KBM-7 (cell line): Measurements from ENCODE around the gene ALG10.
A peak's percentile ranks its signal among the peaks of the same experiment; 100 is the strongest.
"Not testable (repeated sequence)": the region's sequence is repeated elsewhere in the genome, so short reads cannot be mapped to it uniquely, and the experiment has no call there.

Experiments
- DNase-seq: peaks from one replicate; pipeline ENCODE4 v3.0.0-alpha.2; 2015
- in situ Hi-C: fragments of 300-500 bp; cut with MboI; formaldehyde crosslinking; loops from 2 replicates; pipeline ENCODE4 v1.14.3; 2020; ENCODE audit warnings: low sequenced_read_pairs, low pct_unique_long_range_greater_than_20kb, mixed read lengths

Gene ALG10

GRCh38 chr12:34022079-34022830 is at the start of gene ALG10:
TSS of gene ALG10 (plus strand) at chr12:34022496. CDS start at chr12:34022600, 104 bp downstream.
- in situ Hi-C loops, result loop anchor here (25.0 kb wide), 1 partner anchor 1260 kb away; the partner anchor contains the start of gene YARS2

GRCh38 chr12:33972884-33973283 is 49.4 kb upstream of the ALG10 start:
- DNase-seq, in situ Hi-C loops: not testable (repeated sequence)

More at GRCh38 chr12:34022079-34022830, at the start of gene ALG10:
- DNase-seq, result peak; percentile 99

- no peak for DNase-seq
- in situ Hi-C loops, result no loop called here
Measured at GRCh38 chr12:33977887-33978286, 44.4 kb upstream of the ALG10 start.

- DNase-seq, result no peak
- in situ Hi-C loops, result no loop called here
Measured at GRCh38 chr12:33988197-33988805, 34.0 kb upstream of the ALG10 start.

GRCh38 chr12:33988913-33989312 is 33.4 kb upstream of the ALG10 start:
- in situ Hi-C loops, result no loop called here
- no peak for DNase-seq

GRCh38 chr12:33994857-33995808 is 27.2 kb upstream of the ALG10 start:
- no peak for DNase-seq
- in situ Hi-C loops, result no loop called here

- in situ Hi-C loops, result loop anchor here (25.0 kb wide), 1 partner anchor 1247 kb away; the partner anchor contains the start of gene YARS2
- not testable (repeated sequence) for DNase-seq
Measured at GRCh38 chr12:34008835-34009234, 13.5 kb upstream of the ALG10 start.

- in situ Hi-C loops, result loop anchor here (25.0 kb wide), 1 partner anchor 1254 kb away; the partner anchor contains the start of gene YARS2
- no peak for DNase-seq
Measured at GRCh38 chr12:34016361-34016760, 5.9 kb upstream of the ALG10 start.

GRCh38 chr12:34021071-34021470 is 1.2 kb upstream of the ALG10 start:
- peak; percentile 31 for DNase-seq
- in situ Hi-C loops, result loop anchor here (25.0 kb wide), 1 partner anchor 1259 kb away; the partner anchor contains the start of gene YARS2

GRCh38 chr12:34027661-34028060 is 5.4 kb downstream of the ALG10 start:
- DNase-seq, result not testable (repeated sequence)
- in situ Hi-C loops, result loop anchor here (25.0 kb wide), 1 partner anchor 185 kb away; no protein-coding TSS in a partner anchor

GRCh38 chr12:34030591-34030990 is 8.3 kb downstream of the ALG10 start:
- in situ Hi-C loops, result loop anchor here (25.0 kb wide), 1 partner anchor 182 kb away; no protein-coding TSS in a partner anchor
- no peak for DNase-seq

GRCh38 chr12:34033628-34034296 is 11.5 kb downstream of the ALG10 start:
- in situ Hi-C loops, result loop anchor here (25.0 kb wide), 1 partner anchor 179 kb away; no protein-coding TSS in a partner anchor
- peak; percentile 39 for DNase-seq

- in situ Hi-C loops, result loop anchor here (25.0 kb wide), 1 partner anchor 174 kb away; no protein-coding TSS in a partner anchor
- peak; percentile 36 for DNase-seq
Measured at GRCh38 chr12:34038357-34038756, 16.1 kb downstream of the ALG10 start.

GRCh38 chr12:34046570-34046969 is 24.3 kb downstream of the ALG10 start:
- in situ Hi-C loops, result loop anchor here (25.0 kb wide), 1 partner anchor 166 kb away; no protein-coding TSS in a partner anchor
- no peak for DNase-seq

- DNase-seq, result not testable (repeated sequence)
- in situ Hi-C loops, result loop anchor here (25.0 kb wide), 1 partner anchor 164 kb away; no protein-coding TSS in a partner anchor
Measured at GRCh38 chr12:34047855-34048254, 25.6 kb downstream of the ALG10 start.

- no peak for DNase-seq
- in situ Hi-C loops, result loop anchor here (25.0 kb wide), 1 partner anchor 164 kb away; no protein-coding TSS in a partner anchor
Measured at GRCh38 chr12:34048714-34049113, 26.4 kb downstream of the ALG10 start.

- in situ Hi-C loops, result no loop called here
- no peak for DNase-seq
Measured at GRCh38 chr12:34051486-34051885, 29.2 kb downstream of the ALG10 start.

GRCh38 chr12:34054938-34055337 is 32.6 kb downstream of the ALG10 start:
- in situ Hi-C loops, result no loop called here
- DNase-seq, result no peak
